ENCODE measurements around the gene FIGNL2.

GRCh38 chr12:51840966-51841365 lies 7.6 kb downstream of the FIGNL2 start:
- TF ChIP-seq CTCF (IDR thresholded peaks at IDR 0.05) (no peak), POLR2A (IDR thresholded peaks at IDR 0.05) (no peak)
